GM12873 (cell line): ENCODE data around the gene ARHGAP10.

Source experiments
- CTCF ChIP-seq: IDR thresholded peaks from 2 replicates; pipeline ENCODE4 v1.5.1; 2012; ENCODE audit warnings: low read depth, mild to moderate bottlenecking, moderate library complexity, low read length, control low read depth; ENCODE audit not compliant: insufficient read depth; ENCODE audit errors: missing control alignments

ARHGAP10 gene

GRCh38 chr4:147948336-147948735, 216.4 kb downstream of the ARHGAP10 start:
- no peak for TF ChIP-seq CTCF

GRCh38 chr4:147950261-147950660, 218.4 kb downstream of the ARHGAP10 start:
- no peak for TF ChIP-seq CTCF

- TF ChIP-seq CTCF, result no peak
Observed at GRCh38 chr4:147950841-147951240, 219.0 kb downstream of the ARHGAP10 start.

GRCh38 chr4:147954850-147955249, 223.0 kb downstream of the ARHGAP10 start:
- TF ChIP-seq CTCF, result no peak

- TF ChIP-seq CTCF, result no peak
Observed at GRCh38 chr4:147955827-147956558, 224.1 kb downstream of the ARHGAP10 start.

- no peak for TF ChIP-seq CTCF
Observed at GRCh38 chr4:147957446-147957845, 225.6 kb downstream of the ARHGAP10 start.

- TF ChIP-seq CTCF, result no peak
Observed at GRCh38 chr4:147958057-147958456, 226.2 kb downstream of the ARHGAP10 start.
